Endothelial cell of umbilical vein (primary cell): ENCODE measurements around the gene SORCS2. TPM values are rescaled to one million over a fixed set of nuclear protein-coding genes. Genes with fewer than 3 reads are reported as not detected.

Experiments used
- BruUV-seq: library from RNA; stranded (reverse); fragments of 400-500 nt; replicated peaks from 2 replicates; lab custom pipeline; 2021; lab: Mats Ljungman, UMichigan
- CTCF ChIA-PET: fragments of 300-600, 350-600 bp; sonication (Branson Sonifier 250); formaldehyde crosslinking; loops from one replicate; lab custom pipeline; 2021; ENCODE audit warnings: antibody characterized with exemption, inconsistent platforms; lab: Charles Lee
- POLR2A ChIA-PET: fragments of 300-600, 350-600 bp; sonication (Branson Sonifier 250); formaldehyde crosslinking; loops from one replicate; lab custom pipeline; 2021; ENCODE audit warnings: antibody characterized with exemption, inconsistent platforms; lab: Charles Lee
- DNase-seq: peaks from one replicate; pipeline ENCODE4 v3.0.0-alpha.2; 2011; ENCODE audit warnings: low read depth, low spot score
- FAIRE-seq: peaks from 2 replicates; lab custom pipeline; 2011; peaks lifted over from hg19 to GRCh38; lab: Jason Lieb, UNC
- H2AFZ ChIP-seq: 2 replicates; pipeline ENCODE4 v1.6.0; 2012; ENCODE audit warnings: low read depth, low read length, control low read depth, inconsistent platforms
- H3K27ac ChIP-seq: 2 replicates; pipeline ENCODE4 v1.5.1; 2011; ENCODE audit warnings: low read depth, mild to moderate bottlenecking, control low read depth, low read length, moderate library complexity; ENCODE audit not compliant: insufficient read depth
- H3K27me3 ChIP-seq, 2 experiments: 2 replicates each; pipeline versions ENCODE4 v1.6.0 to v1.6.1; 2011; ENCODE audit warnings: low read length in 2 of 2, mixed read lengths in 1 of 2; ENCODE audit not compliant: control insufficient read depth in 2 of 2, insufficient read depth in 2 of 2
- H3K36me3 ChIP-seq, 2 experiments: 2 replicates in 1 of 2; 3 replicates in 1 of 2; pipeline ENCODE4 v1.5.1; 2011; ENCODE audit warnings: low read length in 2 of 2, mild to moderate bottlenecking in 1 of 2, moderate library complexity in 1 of 2; ENCODE audit not compliant: control insufficient read depth in 2 of 2, insufficient read depth in 2 of 2; ENCODE audit errors: extremely low read depth in 1 of 2
- H3K4me1 ChIP-seq: 3 replicates; pipeline ENCODE4 v1.5.1; 2011; ENCODE audit warnings: mild to moderate bottlenecking, low read length; ENCODE audit not compliant: control insufficient read depth, insufficient read depth; ENCODE audit errors: extremely low read depth
- H3K4me2 ChIP-seq: 2 replicates; pipeline ENCODE4 v1.6.1; 2011; ENCODE audit warnings: low read length, control low read depth, mixed read lengths; ENCODE audit not compliant: insufficient read depth
- H3K4me3 ChIP-seq, 3 experiments: fragments of 200-600 bp in 1 of 3; sonication (generic), shearing (Covaris generic) in 1 of 3; replicated peaks in 1 of 3; 2 replicates each; pipeline ENCODE4 v1.5.1; 2011 to 2016; ENCODE audit warnings: control low read depth in 3 of 3, low read length in 3 of 3, mild to moderate bottlenecking in 2 of 3, inconsistent platforms in 1 of 3, low read depth in 1 of 3, moderate library complexity in 1 of 3; ENCODE audit not compliant: insufficient read depth in 1 of 3
- H3K79me2 ChIP-seq: 2 replicates; pipeline ENCODE4 v1.6.0; 2012; ENCODE audit warnings: low read length, inconsistent platforms; ENCODE audit not compliant: control insufficient read depth, insufficient read depth
- H3K9ac ChIP-seq: replicated peaks from 2 replicates; pipeline ENCODE3; 2011; ENCODE audit warnings: low read length, control low read depth; ENCODE audit not compliant: insufficient read depth; ENCODE audit errors: extremely low read depth
- H3K9me1 ChIP-seq: replicated peaks from 3 replicates; pipeline ENCODE4 v1.6.0; 2011; ENCODE audit warnings: mild to moderate bottlenecking, low read length; ENCODE audit not compliant: control insufficient read depth, insufficient read depth; ENCODE audit errors: extremely low read depth
- H3K9me3 ChIP-seq: replicated peaks from 2 replicates; pipeline ENCODE4 v1.5.1; 2012; ENCODE audit warnings: low read length, inconsistent platforms; ENCODE audit not compliant: control insufficient read depth, insufficient read depth
- H4K20me1 ChIP-seq: replicated peaks from 2 replicates; pipeline ENCODE3; 2011; ENCODE audit warnings: mild to moderate bottlenecking, low read length; ENCODE audit not compliant: control insufficient read depth, insufficient read depth; ENCODE audit errors: extremely low read depth
- CTCF ChIP-seq, 2 donors: IDR thresholded peaks; 1 replicate in 1 of 2; 2 replicates in 1 of 2; pipeline ENCODE4 v1.5.1; 2011; ENCODE audit warnings: low read length in 2 of 2, mild to moderate bottlenecking in 2 of 2, moderate library complexity in 2 of 2, control low read depth in 1 of 2, inconsistent platforms in 1 of 2, low read depth in 1 of 2; ENCODE audit not compliant: insufficient read depth in 1 of 2; ENCODE audit errors: extremely low read depth in 1 of 2
- EZH2 ChIP-seq: IDR thresholded peaks from 2 replicates; pipeline ENCODE4 v1.6.1; 2012; ENCODE audit warnings: borderline replicate concordance, low read depth, mild to moderate bottlenecking, moderate library complexity, low read length, inconsistent platforms; ENCODE audit not compliant: severe bottlenecking
- FOS ChIP-seq: IDR thresholded peaks from 2 replicates; pipeline ENCODE4 v1.6.1; 2011; ENCODE audit warnings: mild to moderate bottlenecking, low read length, moderate library complexity, borderline replicate concordance; ENCODE audit not compliant: insufficient read depth
- GATA2 ChIP-seq: IDR thresholded peaks from 2 replicates; pipeline ENCODE4 v1.7.0; 2011; ENCODE audit warnings: low read depth, mild to moderate bottlenecking, moderate library complexity, mixed read lengths, low read length; ENCODE audit not compliant: insufficient read length, insufficient read depth
- JUN ChIP-seq: IDR thresholded peaks from 2 replicates; pipeline ENCODE4 v1.6.1; 2011; ENCODE audit warnings: borderline replicate concordance, low read depth; ENCODE audit not compliant: insufficient read length, insufficient read depth
- MAX ChIP-seq: IDR thresholded peaks from 2 replicates; pipeline ENCODE4 v1.6.1; 2011; ENCODE audit not compliant: insufficient read depth, insufficient read length
- MYC ChIP-seq: IDR thresholded peaks from one replicate; pipeline ENCODE4 v1.6.1; 2011; ENCODE audit warnings: mild to moderate bottlenecking, low read depth, low read length
- POLR2A ChIP-seq: IDR thresholded peaks from 2 replicates; pipeline ENCODE4 v1.6.1; 2012; ENCODE audit warnings: low read depth, mild to moderate bottlenecking, control low read depth, low read length
- POLR2AphosphoS5 ChIP-seq: IDR thresholded peaks from 2 replicates; pipeline ENCODE4 v1.6.1; 2012; ENCODE audit warnings: low read depth, mild to moderate bottlenecking, control low read depth, low read length, moderate library complexity; ENCODE audit not compliant: insufficient read depth
- dilution Hi-C: fragments of 300-500 bp; cut with MboI; formaldehyde crosslinking; loops from one replicate; pipeline ENCODE4 v1.15.0; 2019; ENCODE audit warnings: low sequenced_read_pairs; ENCODE audit not compliant: extremely low pct_ligation_motif_present
- intact Hi-C: fragments of 100-400 bp; cut with micrococcal nuclease; formaldehyde crosslinking; loops from one replicate; pipeline ENCODE4 v1.10.0; 2022
- polyA plus RNA-seq, 4 experiments: library from polyadenylated mRNA; depleted of rRNA in 3 of 4; stranded (reverse) in 3 of 4; unstranded in 1 of 4; fragments of >200 nt; gene quantifications; 2 replicates each; pipeline versions ENCODE4 v1.2.1 to v1.2.3, GENCODE V29; 2011 to 2012; ENCODE audit warnings: missing spikeins in 1 of 4
- total RNA-seq: library from RNA; stranded (reverse); gene quantifications from 2 replicates; pipeline ENCODE4 v1.2.3, GENCODE V29; 2021

SORCS2 gene
- total and polyA plus RNA-seq, 2 donors (not counting 3 experiments of a cell fraction or from before 2014, with no cell fraction given): not detected

- H3K9ac ChIP-seq: no peak overlapping the region
- H3K79me2 ChIP-seq: no peaks in the 10 kb centered on the region
- no peak overlapping the region for H3K27ac ChIP-seq
- ChIA-PET CTCF (no interaction called here), POLR2A (no interaction called here)
- no peaks in the 10 kb centered on the region for H3K9me1 ChIP-seq
- H3K4me1 ChIP-seq: no peaks in the 10 kb centered on the region
- no peaks in the 10 kb centered on the region for H3K9me3 ChIP-seq
- FAIRE-seq (no peak), DNase-seq (no peak)
- intact Hi-C loops: no loop called here
- TF ChIP-seq GATA2 (no peak), FOS (no peak), POLR2AphosphoS5 (no peak), MYC (no peak), CTCF (IDR thresholded peaks at IDR 0.05; ENCODE audit: extremely low read depth in 1 of 2, insufficient read depth in 1 of 2, low read depth in 1 of 2, low read length in 2 of 2) (no peak), JUN (no peak), EZH2 (no peak), MAX (no peak), POLR2A (no peak)
- no peaks in the 10 kb centered on the region for H4K20me1 ChIP-seq
- no peak overlapping the region for H3K4me2 ChIP-seq
- dilution Hi-C loops: no loop called here
- BruUV-seq: no TSS peak
- H3K27me3 ChIP-seq: no peaks in the 10 kb centered on the region
- no peak overlapping the region for H2AFZ ChIP-seq
- H3K4me3 ChIP-seq: no peak overlapping the region
- no peaks in the 10 kb centered on the region for H3K36me3 ChIP-seq
Measured at GRCh38 chr4:7253341-7253700, 61.0 kb downstream of the SORCS2 start.
